K562 (cell line): Measurements from ENCODE around the gene MYOZ2. TPM values are rescaled to one million over a fixed set of nuclear protein-coding genes. Genes with fewer than 3 reads are reported as not detected.

Source experiments
- ATAC-seq: fragments of 200-7000 bp; cut with Tn5 transposase; 3 replicates; pipeline ENCODE4 v1.9.1; 2020; ENCODE audit warnings: moderate library complexity
- BruUV-seq: library from RNA; stranded (reverse); fragments of 400-500 nt; replicated peaks from 2 replicates; lab custom pipeline; 2021; lab: Mats Ljungman, UMichigan
- CTCF ChIA-PET: fragments of 300-600 bp; formaldehyde crosslinking; extraction: SDS; loops from one replicate; lab custom pipeline; 2021; ENCODE audit warnings: low intra/inter-chr PET ratio; lab: Yijun Ruan, JAX
- POLR2A ChIA-PET: fragments of 300-600, 350-650 bp; sonication (Branson Sonifier 250); formaldehyde crosslinking; extraction: SDS; loops from one replicate; lab custom pipeline; 2021; ENCODE audit warnings: antibody characterized with exemption, inconsistent platforms; lab: Yijun Ruan, JAX
- DNase-seq, 4 experiments: peaks; one replicate each; pipeline versions ENCODE4 v3.0.0 to v3.0.0-alpha.2; 2011 to 2018; ENCODE audit warnings: low spot score in 3 of 4, mixed read lengths in 3 of 4; ENCODE audit errors: extremely low read depth in 1 of 4
- FAIRE-seq: peaks from 2 replicates; lab custom pipeline; 2011; peaks lifted over from hg19 to GRCh38; lab: Jason Lieb, UNC
- H2AFZ ChIP-seq: 2 replicates; pipeline ENCODE4 v1.6.0; 2011; ENCODE audit warnings: low read depth, low read length, control low read depth, inconsistent platforms
- H3K27ac ChIP-seq: fragments of 200-600 bp; 3 replicates; pipeline ENCODE4 v1.8.0; 2011; ENCODE audit warnings: low read depth, mild to moderate bottlenecking, control low read depth, inconsistent platforms, low read length, moderate library complexity, mixed read lengths; ENCODE audit errors: extremely low read depth
- H3K27me3 ChIP-seq, 2 experiments: fragments of 300-600 bp in 1 of 2; 2 replicates in 1 of 2; 3 replicates in 1 of 2; pipeline versions ENCODE4 v1.6.0 to v1.8.0; 2011; ENCODE audit warnings: inconsistent platforms in 2 of 2, low read length in 2 of 2, mild to moderate bottlenecking in 1 of 2, mixed read lengths in 1 of 2, moderate library complexity in 1 of 2; ENCODE audit not compliant: control insufficient read depth in 2 of 2, insufficient read depth in 2 of 2
- H3K36me3 ChIP-seq: fragments of 300-600 bp; 3 replicates; pipeline ENCODE4 v1.8.0; 2011; ENCODE audit warnings: mild to moderate bottlenecking, low read length, inconsistent platforms; ENCODE audit not compliant: control insufficient read depth, insufficient read depth
- H3K4me1 ChIP-seq, 2 experiments: fragments of 200-600 bp in 1 of 2; replicated peaks in 1 of 2; 2 replicates in 1 of 2; 3 replicates in 1 of 2; pipeline versions ENCODE4 v1.5.1 to v1.8.0; 2011; ENCODE audit warnings: inconsistent platforms in 2 of 2, low read length in 2 of 2, mild to moderate bottlenecking in 1 of 2, mixed read lengths in 1 of 2, moderate library complexity in 1 of 2; ENCODE audit not compliant: control insufficient read depth in 2 of 2, insufficient read depth in 2 of 2
- H3K4me2 ChIP-seq: 2 replicates; pipeline ENCODE4 v1.6.1; 2011; ENCODE audit warnings: low read length, control low read depth, inconsistent platforms, mixed read lengths; ENCODE audit not compliant: insufficient read depth
- H3K4me3 ChIP-seq: fragments of 200-600 bp; sonication (generic), shearing (Covaris generic); 2 replicates; pipeline ENCODE4 v1.5.1; 2016; ENCODE audit warnings: control low read depth, inconsistent platforms
- H3K79me2 ChIP-seq: fragments of 200-600 bp; 3 replicates; pipeline ENCODE4 v1.8.0; 2011; ENCODE audit warnings: low read length, inconsistent platforms; ENCODE audit not compliant: control insufficient read depth, insufficient read depth
- H3K9ac ChIP-seq, 2 experiments: 2 replicates each; pipeline versions ENCODE4 v1.6.0 to v1.6.1; 2011; ENCODE audit warnings: low read depth in 2 of 2, low read length in 2 of 2, control low read depth in 1 of 2, inconsistent platforms in 1 of 2, mild to moderate bottlenecking in 1 of 2, mixed read lengths in 1 of 2; ENCODE audit not compliant: insufficient read depth in 1 of 2
- H3K9me1 ChIP-seq: one replicate; pipeline ENCODE4 v1.6.0; 2011; ENCODE audit warnings: inconsistent platforms, mild to moderate bottlenecking, low read length, moderate library complexity; ENCODE audit not compliant: control insufficient read depth, insufficient read depth
- H3K9me3 ChIP-seq: replicated peaks from 2 replicates; pipeline ENCODE4 v1.5.1; 2011; ENCODE audit warnings: low read depth, low read length, inconsistent platforms; ENCODE audit not compliant: control insufficient read depth, insufficient read depth
- H4K20me1 ChIP-seq: replicated peaks from 2 replicates; pipeline ENCODE4 v1.6.1; 2011; ENCODE audit warnings: low read length, inconsistent platforms, mixed read lengths; ENCODE audit not compliant: control insufficient read depth, insufficient read depth
- MCM7 ChIP-seq, 2 experiments: fragments of 450-650 bp; IDR thresholded peaks; 2 replicates each; pipeline ENCODE4 v1.6.1; 2016 to 2018
- NR0B1 ChIP-seq: fragments of 450-650 bp; IDR thresholded peaks from one replicate; pipeline ENCODE4 v1.6.1; 2018; ENCODE audit warnings: mild to moderate bottlenecking, moderate library complexity; ENCODE audit not compliant: partially characterized antibody
- PURB ChIP-seq: sonication (generic); formaldehyde crosslinking; IDR thresholded peaks from 2 replicates; pipeline ENCODE4 v1.9.0; 2021; ENCODE audit warnings: low read depth, mild to moderate bottlenecking, missing genetic modification reagents
- PYGO2 ChIP-seq: fragments of 450-650 bp; IDR thresholded peaks from 2 replicates; pipeline ENCODE4 v1.6.1; 2016; ENCODE audit warnings: mild to moderate bottlenecking, missing genetic modification characterization, moderate library complexity, missing compliant biosample characterization
- RUNX1 ChIP-seq: sonication (generic); IDR thresholded peaks from 2 replicates; pipeline ENCODE4 v1.6.1; 2016; ENCODE audit warnings: antibody characterized with exemption, low read depth
- ZNF639 ChIP-seq, 2 experiments: fragments of 200-800 bp in 1 of 2; sonication (Bioruptor generic) in 1 of 2; sonication (generic) in 1 of 2; formaldehyde crosslinking in 1 of 2; IDR thresholded peaks in 1 of 2; conservative IDR thresholded peaks in 1 of 2; 2 replicates each; pipeline versions ENCODE4 v1.5.0 to v1.6.1; 2016 to 2020; ENCODE audit warnings: missing compliant biosample characterization in 1 of 2, missing genetic modification characterization in 1 of 2, missing genetic modification reagents in 1 of 2
- WGBS: fragments of 100-300 bp; shearing (Covaris generic); methylation state at CpG from one replicate; pipeline ENCODE4 v1.1.6; 2016; ENCODE audit warnings: low coverage, mixed read lengths; ENCODE audit not compliant: insufficient coverage; ENCODE audit errors: missing lambda C conversion rate; 5-methylcytosine and 5-hydroxymethylcytosine counted together
- in situ Hi-C: fragments of 300-500 bp; cut with MboI; formaldehyde crosslinking; loops from 4 replicates; pipeline ENCODE4 v1.15.0; 2018; ENCODE audit warnings: inconsistent platforms, mixed read lengths
- intact Hi-C: fragments of 100-400 bp; cut with micrococcal nuclease; formaldehyde crosslinking; loops from 2 replicates; pipeline ENCODE4 v1.14.2; 2022
- polyA plus RNA-seq, 8 experiments: library from polyadenylated mRNA; depleted of rRNA in 4 of 8; stranded (reverse) in 5 of 8; unstranded in 3 of 8; fragments of >200 nt; fragmentation: Nextera tagmentation in 2 of 8; fragmentation: Illumina TruSeq in 1 of 8; extraction: Ambion mirVana in 2 of 8; extraction: Trizol in 1 of 8; gene quantifications; 2 replicates each; pipeline versions ENCODE4 v1.2.1 to v1.2.3, GENCODE V29; 2011 to 2014; ENCODE audit warnings: inconsistent platforms in 1 of 8, missing spikeins in 1 of 8
- total RNA-seq, 7 experiments: library from RNA; depleted of rRNA in 6 of 7; stranded (reverse); fragments of >200 nt in 6 of 7; fragmentation: Illumina TruSeq in 2 of 7; extraction: Trizol in 2 of 7; gene quantifications; 2 replicates each; pipeline versions ENCODE4 v1.2.1 to v1.2.3, GENCODE V29; 2011 to 2021; ENCODE audit warnings: low replicate concordance in 1 of 7

MYOZ2 gene
- total and polyA plus RNA-seq, 9 of the 15 experiments (the other 6 are each of a cell fraction or from before 2014, with no cell fraction given) = not detected

DNA sequence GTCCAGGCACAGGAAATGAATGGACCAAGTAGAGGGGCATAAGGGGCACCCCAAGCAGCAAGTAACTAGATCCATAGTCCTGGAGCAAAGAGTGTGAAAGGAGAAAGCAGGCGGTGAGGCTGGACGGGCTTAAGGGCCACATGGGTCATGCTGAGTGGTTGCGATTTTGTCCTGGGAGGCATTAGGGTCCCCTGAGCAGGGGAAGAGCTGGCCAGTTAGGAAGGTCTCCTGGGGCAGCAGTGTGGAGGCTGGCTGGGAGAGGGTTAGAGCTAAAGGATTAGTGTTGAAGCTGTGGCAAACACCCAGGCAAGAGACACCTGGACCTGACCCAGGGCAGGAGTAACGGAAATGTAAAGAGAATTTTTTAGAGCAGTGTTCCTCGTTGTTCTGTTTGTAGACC, 26.5 kb downstream of the MYOZ2 start:
- intact Hi-C loops = no loop called here
- ATAC-seq (peak; percentile 35; the same call in 2 of the 3 replicates), FAIRE-seq (no peak), DNase-seq (no peak)
- Histone ChIP-seq H3K9me1 (no peaks in the 10 kb centered on the region), H3K9ac (no peak overlapping the region), H3K4me3 (no peak overlapping the region), H3K27me3 (peaks cover 0 to 5% of the 10 kb centered on the region in 2 experiments; a peak in 1 of 5 replicates), H3K79me2 (no peaks in the 10 kb centered on the region)
- CTCF ChIA-PET = no interaction called here
- POLR2A ChIA-PET = no interaction called here
- TF ChIP-seq RUNX1 (no peak), NR0B1 (no peak), PURB (CRISPR knock-in tag) (no peak), PYGO2 (no peak), MCM7 (IDR thresholded peaks at IDR 0.05) (0 out of 4 replicates have a peak, but pooled peaks of 1 of the 2 experiments have one; percentile 61), ZNF639 (CRISPR knock-in tag; conservative IDR thresholded peaks at IDR 0.05 in 1 of 2, IDR thresholded peaks at IDR 0.05 in 1 of 2) (no peak)
- TF ChIP-seq, all 486 proteins: peak for 1
- Histone ChIP-seq H3K4me2 (no peak overlapping the region), H4K20me1 (no peaks in the 10 kb centered on the region), H3K27ac (no peak overlapping the region), H3K9me3 (no peaks in the 10 kb centered on the region), H3K4me1 (no peaks in the 10 kb centered on the region), H3K36me3 (no peaks in the 10 kb centered on the region), H2AFZ (no peak overlapping the region)
- BruUV-seq = no TSS peak
- 2% methylated on average over 5 of the region's 5 CpGs for WGBS
- in situ Hi-C loops = no loop called here
